Left forelimb (tissue), 1 donor: ENCODE measurements around the gene MIB2.

Source experiments
- DNase-seq: peaks from one replicate; pipeline ENCODE4 v3.0.0-alpha.2; 2018; ENCODE audit warnings: low spot score

Gene MIB2

GRCh38 chr1:1598051-1598719 is 17.1 kb upstream of the MIB2 start:
- DNase-seq, result no peak

GRCh38 chr1:1598720-1599029 is 16.6 kb upstream of the MIB2 start:
- no peak for DNase-seq

GRCh38 chr1:1599030-1599934 is 16.0 kb upstream of the MIB2 start:
- no peak for DNase-seq

GRCh38 chr1:1599935-1600860 is 15.1 kb upstream of the MIB2 start, which contains the start of gene FNDC10:
Gene FNDC10, minus strand, starts transcription at chr1:1600135. Its CDS starts 120 bp downstream, at chr1:1600015.
- DNase-seq, result no peak

- no peak for DNase-seq
These were observed 14.3 kb upstream of the MIB2 start for GRCh38 chr1:1600861-1601563.

- DNase-seq, result no peak
These were observed 13.6 kb upstream of the MIB2 start for GRCh38 chr1:1601564-1602303.

- no peak for DNase-seq
These were observed 12.9 kb upstream of the MIB2 start for GRCh38 chr1:1602304-1602967.

GRCh38 chr1:1602968-1603506 is 12.3 kb upstream of the MIB2 start:
- DNase-seq, result no peak

- DNase-seq, result no peak
These were observed 11.5 kb upstream of the MIB2 start for GRCh38 chr1:1603671-1604373.

- DNase-seq, result no peak
These were observed 10.8 kb upstream of the MIB2 start for GRCh38 chr1:1604374-1605033.

- no peak for DNase-seq
These were observed 10.2 kb upstream of the MIB2 start for GRCh38 chr1:1605034-1605591.

- DNase-seq, result no peak
These were observed 9.6 kb upstream of the MIB2 start for GRCh38 chr1:1605724-1606123.

- no peak for DNase-seq
These were observed 9.1 kb upstream of the MIB2 start for GRCh38 chr1:1606232-1606631.

- DNase-seq, result no peak
These were observed 5.3 kb upstream of the MIB2 start for GRCh38 chr1:1609822-1610485.

GRCh38 chr1:1610796-1611195 is 4.5 kb upstream of the MIB2 start:
- no peak for DNase-seq

GRCh38 chr1:1612104-1612400 is 3.2 kb upstream of the MIB2 start:
- DNase-seq, result no peak

GRCh38 chr1:1613509-1614082 is 1.7 kb upstream of the MIB2 start:
- no peak for DNase-seq
